ENCODE data around the gene IP6K2.
"Not testable (repeated sequence)": the region's sequence is repeated elsewhere in the genome, so short reads cannot be mapped to it uniquely, and the experiment has no call there.

Gene IP6K2

GRCh38 chr3:48716982-48717746 is at the start of gene IP6K2:
TSS of gene IP6K2 (minus strand) at chr3:48717221. CDS start at chr3:48695291, 21,930 bp downstream.
- DNase-seq = peak; percentile 97

DNA sequence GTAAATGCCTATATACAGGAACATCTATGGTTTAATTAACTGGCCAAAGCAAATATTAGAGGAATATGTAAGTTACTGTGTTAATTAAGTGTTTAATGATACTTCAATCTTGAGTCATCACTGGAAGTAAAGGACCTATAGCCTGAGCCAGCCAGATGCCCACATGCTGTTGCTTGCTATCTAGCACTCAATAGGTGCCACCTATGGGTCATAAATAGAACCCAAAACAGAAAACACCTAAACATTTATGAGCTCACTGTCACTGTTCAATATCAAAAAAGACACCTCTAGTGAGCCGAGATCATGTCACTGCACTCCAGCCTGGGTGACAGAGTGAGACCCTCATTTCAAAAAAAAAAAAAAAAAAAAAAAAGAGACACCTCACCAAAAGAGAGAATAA is 48.4 kb upstream of the IP6K2 start:
- no peak for DNase-seq

GRCh38 chr3:48762816-48763215 is 45.8 kb upstream of the IP6K2 start:
- no peak for DNase-seq

DNA sequence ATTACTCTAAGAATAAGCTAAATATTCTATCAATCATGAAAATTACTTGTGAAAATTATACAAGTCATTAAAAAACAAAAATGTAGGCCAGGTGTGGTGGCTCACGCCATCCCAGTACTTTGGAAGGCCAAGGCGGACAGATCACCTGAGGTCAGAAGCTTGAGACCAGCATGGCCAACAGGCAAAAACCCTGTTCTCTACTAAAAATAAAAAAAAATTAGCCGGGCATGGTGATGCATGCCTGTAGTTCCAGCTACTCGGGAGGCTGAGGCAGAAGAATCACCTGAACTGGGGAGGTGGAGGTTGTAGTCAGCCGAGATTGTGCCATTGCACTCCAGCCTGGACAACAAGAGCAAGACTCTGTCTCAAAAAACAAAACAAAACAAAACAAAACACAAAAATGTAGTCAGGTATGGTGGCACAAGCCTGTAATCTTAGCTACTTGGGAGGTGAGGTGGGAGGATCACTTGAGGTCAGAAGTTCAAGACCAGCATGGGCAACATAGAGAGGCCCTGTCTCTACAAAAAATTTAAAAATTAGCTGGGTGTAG is 43.0 kb upstream of the IP6K2 start:
- not testable (repeated sequence) for DNase-seq

- DNase-seq = not testable (repeated sequence)
Measured at GRCh38 chr3:48759531-48759930, 42.5 kb upstream of the IP6K2 start.

DNA sequence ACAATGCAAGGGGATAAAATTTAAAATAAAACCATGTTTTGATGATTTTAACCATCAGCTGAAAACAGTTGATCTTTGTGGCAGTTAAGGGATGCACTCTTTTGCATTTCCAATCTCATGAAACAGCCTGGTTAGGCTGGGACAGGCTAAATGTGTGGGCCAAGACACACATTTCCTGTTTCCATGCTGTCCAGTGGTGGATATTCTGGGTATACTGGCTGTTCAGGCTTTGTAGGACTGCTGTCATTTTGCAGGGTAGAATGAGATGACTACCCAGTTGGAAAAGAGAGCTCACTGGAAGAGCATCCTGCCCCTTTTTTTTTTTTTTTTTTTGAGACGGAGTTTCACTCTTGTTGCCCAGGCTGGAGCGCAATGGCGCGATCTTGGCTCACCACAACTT is 42.0 kb upstream of the IP6K2 start:
- DNase-seq = no peak

DNA sequence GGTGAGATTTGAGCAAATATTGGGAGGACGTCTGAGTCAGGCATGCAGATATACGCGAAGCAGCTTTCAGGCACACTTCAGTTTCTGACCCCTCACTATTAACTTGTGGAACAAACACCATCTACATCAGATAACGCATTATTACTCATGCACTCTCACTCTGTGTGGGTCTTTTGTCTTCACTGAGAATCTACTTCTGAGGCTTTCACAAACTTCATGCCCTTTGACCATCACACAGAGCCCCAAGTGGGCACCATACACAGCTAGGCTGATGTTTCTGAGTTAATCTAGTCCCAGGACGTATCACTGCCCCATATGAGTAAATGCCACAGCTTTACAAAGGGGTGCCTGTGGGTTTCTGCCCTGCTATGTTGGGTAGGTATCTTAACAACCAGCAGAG is 39.6 kb upstream of the IP6K2 start:
- DNase-seq = no peak

- no peak for DNase-seq
Measured at GRCh38 chr3:48750856-48751255, 33.8 kb upstream of the IP6K2 start.

DNA sequence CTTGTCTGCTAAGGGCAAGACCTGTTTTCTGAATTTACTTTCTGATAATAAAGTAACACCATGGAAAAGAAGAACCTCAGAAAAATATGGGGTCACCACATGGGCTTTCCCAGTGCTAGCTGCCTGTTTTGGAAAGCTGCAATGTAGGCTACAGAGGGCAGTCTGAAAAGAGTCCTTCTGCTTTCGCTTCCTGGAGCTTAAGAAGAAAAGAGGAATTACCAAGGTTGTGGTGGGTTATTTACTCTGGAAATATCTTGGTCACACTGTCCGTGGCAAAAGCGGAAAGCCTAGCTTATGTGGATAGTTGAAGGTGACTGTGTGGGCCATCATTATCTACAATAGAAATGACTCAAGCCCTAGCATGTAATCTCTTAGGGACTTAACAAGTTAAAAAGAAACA is 31.7 kb upstream of the IP6K2 start:
- DNase-seq = no peak

DNA sequence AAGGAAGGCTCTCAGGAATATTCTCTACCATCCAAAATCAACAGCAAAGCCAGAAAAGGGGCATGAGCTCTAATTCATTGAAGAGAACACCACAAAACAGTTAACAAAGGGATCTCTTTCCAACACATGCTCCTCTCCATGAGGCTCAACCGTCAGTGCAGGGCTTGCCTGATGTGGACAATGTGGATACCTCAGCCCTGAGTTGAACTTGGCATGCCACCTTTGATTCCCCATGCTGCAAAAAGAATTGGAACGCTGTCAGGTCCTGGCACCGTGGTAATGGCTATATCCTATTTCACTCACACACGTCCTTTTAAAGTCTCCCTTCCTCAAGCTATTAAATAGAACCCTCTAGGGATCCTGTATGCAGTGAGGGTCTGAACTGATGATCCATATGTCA is 30.7 kb upstream of the IP6K2 start:
- DNase-seq = peak; percentile 28

DNA sequence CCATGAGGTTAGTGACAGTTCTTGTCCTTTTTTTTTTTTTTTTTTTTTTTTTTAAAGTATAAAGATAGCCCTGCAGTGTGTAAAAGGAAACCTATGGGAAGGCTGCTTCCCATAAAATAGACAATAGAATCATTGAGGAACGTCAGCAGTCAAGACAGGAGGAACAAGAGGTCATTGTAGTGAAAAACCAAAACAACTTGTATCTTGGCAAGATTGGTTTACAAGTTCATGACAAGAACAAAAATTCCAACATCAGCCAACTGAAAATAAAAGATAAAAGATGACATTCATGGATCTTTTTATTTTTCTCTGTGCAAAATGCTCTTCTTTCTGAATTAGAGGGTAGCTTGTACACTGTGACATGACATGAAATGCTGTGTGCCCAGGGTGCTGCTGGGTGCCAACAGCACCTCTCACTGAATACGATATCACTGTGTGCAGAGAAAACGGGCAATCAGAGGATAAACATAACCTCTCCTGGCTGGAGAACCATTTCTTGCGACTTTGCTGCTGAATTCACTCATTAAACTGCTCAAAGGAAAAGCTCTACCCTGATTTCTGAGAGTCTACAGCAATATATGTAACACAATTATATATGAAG is 30.1 kb upstream of the IP6K2 start:
- DNase-seq = no peak

- DNase-seq = no peak
Measured at GRCh38 chr3:48743773-48744172, 26.8 kb upstream of the IP6K2 start.

GRCh38 chr3:48741226-48741625 is 24.2 kb upstream of the IP6K2 start:
- not testable (repeated sequence) for DNase-seq

- DNase-seq = no peak
Measured at GRCh38 chr3:48739955-48740823, 23.2 kb upstream of the IP6K2 start.

- no peak for DNase-seq
Measured at GRCh38 chr3:48739617-48739954, 22.6 kb upstream of the IP6K2 start.

- DNase-seq = no peak
Measured at GRCh38 chr3:48738926-48739616, 22.1 kb upstream of the IP6K2 start.

DNA sequence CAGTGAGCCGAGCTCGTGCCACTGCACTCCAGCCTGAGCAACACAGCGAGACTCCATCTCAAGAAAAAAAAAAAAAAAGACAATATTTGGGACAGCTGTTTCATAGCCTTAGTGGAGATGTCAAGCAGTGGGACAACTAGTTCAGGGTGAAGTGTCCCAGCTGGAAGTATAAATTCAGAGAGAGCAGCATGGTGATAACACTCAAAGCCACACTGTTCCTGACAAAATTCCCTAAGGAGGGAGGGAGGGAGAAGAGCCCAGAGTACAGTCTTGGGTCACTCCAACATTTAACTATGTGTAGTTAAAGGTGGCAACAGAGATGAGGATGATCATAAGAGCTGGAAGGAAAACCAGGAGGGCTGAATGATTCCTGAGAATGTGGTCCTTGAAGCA is 21.1 kb upstream of the IP6K2 start:
- DNase-seq = no peak

DNA sequence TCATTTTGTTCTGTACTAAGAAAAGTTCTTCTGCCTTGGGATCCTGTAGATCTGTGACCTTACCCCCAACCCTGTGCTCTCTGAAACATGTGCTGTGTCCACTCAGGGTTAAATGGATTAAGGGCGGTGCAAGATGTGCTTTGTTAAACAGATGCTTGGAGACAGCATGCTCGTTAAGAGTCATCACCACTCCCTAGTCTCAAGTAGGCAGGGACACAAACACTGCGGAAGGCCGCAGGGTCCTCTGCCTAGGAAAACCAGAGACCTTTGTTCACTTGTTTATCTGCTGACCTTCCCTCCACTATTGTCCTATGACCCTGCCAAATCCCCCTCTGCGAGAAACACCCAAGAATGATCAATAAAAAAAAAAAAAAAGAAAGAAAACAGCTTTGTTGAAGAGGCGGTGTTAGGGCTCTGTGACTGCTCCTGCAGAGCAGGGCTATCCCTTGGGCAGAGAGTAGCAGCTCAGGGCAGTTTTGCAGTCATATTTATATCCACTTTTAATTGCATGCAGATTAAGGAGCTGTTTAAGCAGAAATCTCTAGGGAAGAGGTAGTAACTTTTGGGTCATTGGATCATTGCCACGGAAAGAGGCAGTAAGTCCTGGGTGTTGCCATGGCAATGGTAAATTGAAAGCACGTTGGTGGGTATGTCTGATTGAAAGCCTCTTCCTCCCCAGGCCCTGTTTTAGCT is 18.2 kb upstream of the IP6K2 start:
- not testable (repeated sequence) for DNase-seq

DNA sequence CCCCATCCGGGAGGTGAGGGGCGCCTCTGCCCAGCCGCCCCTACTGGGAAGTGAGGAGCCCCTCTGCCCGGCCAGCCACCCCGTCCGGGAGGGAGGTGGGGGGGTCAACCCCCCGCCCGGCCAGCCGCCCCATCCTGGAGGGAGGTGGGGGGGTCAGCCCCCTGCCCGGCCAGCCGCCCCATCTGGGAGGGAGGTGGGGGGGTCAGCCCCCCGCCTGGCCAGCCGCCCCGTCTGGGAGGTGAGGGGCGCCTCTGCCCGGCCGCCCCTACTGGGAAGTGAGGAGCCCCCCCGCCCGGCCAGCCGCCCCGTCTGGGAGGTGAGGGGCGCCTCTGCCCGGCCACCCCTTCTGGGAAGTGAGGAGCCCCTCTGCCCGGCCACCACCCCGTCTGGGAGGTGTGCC is 17.5 kb upstream of the IP6K2 start:
- not testable (repeated sequence) for DNase-seq

DNA sequence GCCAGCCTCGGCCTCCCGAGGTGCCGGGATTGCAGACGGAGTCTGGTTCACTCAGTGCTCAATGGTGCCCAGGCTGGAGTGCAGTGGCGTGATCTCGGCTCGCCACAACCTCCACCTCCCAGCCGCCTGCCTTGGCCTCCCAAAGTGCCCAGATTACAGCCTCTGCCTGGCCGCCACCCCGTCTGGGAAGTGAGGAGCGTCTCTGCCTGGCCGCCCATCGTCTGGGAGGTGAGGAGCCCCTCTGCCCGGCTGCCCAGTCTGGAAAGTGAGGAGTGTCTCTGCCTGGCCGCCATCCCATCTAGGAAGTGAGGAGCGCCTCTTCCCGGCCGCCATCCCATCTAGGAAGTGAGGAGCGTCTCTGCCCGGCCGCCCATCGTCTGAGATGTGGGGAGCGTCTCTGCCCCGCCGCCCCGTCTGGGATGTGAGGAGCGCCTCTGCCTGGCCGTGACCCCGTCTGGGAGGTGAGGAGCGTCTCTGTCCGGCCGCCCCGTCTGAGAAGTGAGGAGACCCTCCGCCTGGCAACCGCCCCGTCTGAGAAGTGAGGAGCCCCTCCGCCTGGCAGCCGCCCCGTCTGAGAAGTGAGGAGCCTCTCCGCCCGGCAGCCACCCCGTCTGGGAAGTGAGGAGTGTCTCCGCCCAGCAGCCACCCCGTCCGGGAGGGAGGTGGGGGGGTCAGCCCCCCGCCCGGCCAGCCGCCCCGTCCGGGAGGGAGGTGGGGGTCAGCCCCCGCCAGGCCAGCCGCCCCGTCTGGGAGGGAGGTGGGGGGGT is 16.9 kb upstream of the IP6K2 start:
- DNase-seq = not testable (repeated sequence)

- no peak for DNase-seq
Measured at GRCh38 chr3:48727511-48727910, 10.5 kb upstream of the IP6K2 start.

Data from NCI-H2029 (cell line).